ENCODE data around the gene FCAMR.

The FCAMR gene

GRCh38 chr1:206974140-206974539, 3.9 kb upstream of the FCAMR start:
- no peak overlapping the region for H3K9ac ChIP-seq
- H3K4me2 ChIP-seq = no peak overlapping the region
- H3K4me3 ChIP-seq = no peak overlapping the region
- no peak for TF ChIP-seq Cebpa-rat (IDR thresholded peaks at IDR 0.05)
- H3K9me3 ChIP-seq = no peaks in the 10 kb centered on the region
- no peaks in the 10 kb centered on the region for H3K36me3 ChIP-seq
- peaks cover 6% of the 10 kb centered on the region; the same call in 1 of the 2 replicates for H3K4me1 ChIP-seq
- no peaks in the 10 kb centered on the region for H4K20me1 ChIP-seq
- H3K27ac ChIP-seq = no peak overlapping the region
- H3K27me3 ChIP-seq = no peaks in the 10 kb centered on the region

GRCh38 chr1:206972728-206973127, 2.5 kb upstream of the FCAMR start:
- no peak overlapping the region for H3K27ac ChIP-seq
- no peaks in the 10 kb centered on the region for H3K36me3 ChIP-seq
- no peaks in the 10 kb centered on the region for H4K20me1 ChIP-seq
- H3K4me2 ChIP-seq = no peak overlapping the region
- peaks cover 13% of the 10 kb centered on the region for H3K4me1 ChIP-seq
- TF ChIP-seq Cebpa-rat (IDR thresholded peaks at IDR 0.05) = no peak
- no peak overlapping the region for H3K9ac ChIP-seq
- no peak overlapping the region for H3K4me3 ChIP-seq
- H3K27me3 ChIP-seq = no peaks in the 10 kb centered on the region
- H3K9me3 ChIP-seq = no peaks in the 10 kb centered on the region

GRCh38 chr1:206971029-206971655, 882 bp upstream of the FCAMR start:
- Histone ChIP-seq H3K9me3 (no peaks in the 10 kb centered on the region), H3K4me3 (no peak overlapping the region), H3K4me1 (peaks cover 23% of the 10 kb centered on the region), H3K27ac (no peak overlapping the region), H4K20me1 (no peaks in the 10 kb centered on the region), H3K27me3 (no peaks in the 10 kb centered on the region), H3K9ac (no peak overlapping the region), H3K36me3 (no peaks in the 10 kb centered on the region), H3K4me2 (peak overlapping the region; percentile 11; the same call in 1 of the 2 replicates)
- TF ChIP-seq Cebpa-rat (IDR thresholded peaks at IDR 0.05) = no peak

- H3K9ac ChIP-seq = no peak overlapping the region
- no peak overlapping the region for H3K27ac ChIP-seq
- no peak overlapping the region for H3K4me2 ChIP-seq
- H3K9me3 ChIP-seq = no peaks in the 10 kb centered on the region
- H3K4me1 ChIP-seq = peaks cover 23% of the 10 kb centered on the region
- H3K36me3 ChIP-seq = no peaks in the 10 kb centered on the region
- H3K27me3 ChIP-seq = no peaks in the 10 kb centered on the region
- no peak overlapping the region for H3K4me3 ChIP-seq
- H4K20me1 ChIP-seq = no peaks in the 10 kb centered on the region
- TF ChIP-seq Cebpa-rat (IDR thresholded peaks at IDR 0.05) = no peak
Observed at GRCh38 chr1:206969090-206969489, 1.2 kb downstream of the FCAMR start.

- no peaks in the 10 kb centered on the region for H3K27me3 ChIP-seq
- H4K20me1 ChIP-seq = no peaks in the 10 kb centered on the region
- peak overlapping the region; percentile 62 for H3K27ac ChIP-seq
- no peaks in the 10 kb centered on the region for H3K9me3 ChIP-seq
- H3K4me1 ChIP-seq = peaks cover 27% of the 10 kb centered on the region
- H3K36me3 ChIP-seq = no peaks in the 10 kb centered on the region
- peak overlapping the region; percentile 74 for H3K4me2 ChIP-seq
- no peak overlapping the region for H3K4me3 ChIP-seq
- TF ChIP-seq Cebpa-rat (IDR thresholded peaks at IDR 0.05) = no peak
- H3K9ac ChIP-seq = no peak overlapping the region
Observed at GRCh38 chr1:206967096-206967849, 3.0 kb downstream of the FCAMR start.

- Histone ChIP-seq H3K27me3 (no peaks in the 10 kb centered on the region), H3K27ac (no peak overlapping the region), H3K36me3 (no peaks in the 10 kb centered on the region)
Observed at GRCh38 chr1:206965781-206966180, 4.5 kb downstream of the FCAMR start.

GRCh38 chr1:206963740-206964139, 6.5 kb downstream of the FCAMR start:
- no peaks in the 10 kb centered on the region for H3K36me3 ChIP-seq
- no peak overlapping the region for H3K9ac ChIP-seq
- no peak overlapping the region for H3K4me2 ChIP-seq
- no peak overlapping the region for H3K27ac ChIP-seq
- TF ChIP-seq Cebpa-rat (IDR thresholded peaks at IDR 0.05) = no peak
- H3K9me3 ChIP-seq = no peaks in the 10 kb centered on the region
- no peak overlapping the region for H3K4me3 ChIP-seq
- H3K27me3 ChIP-seq = no peaks in the 10 kb centered on the region
- no peaks in the 10 kb centered on the region for H4K20me1 ChIP-seq
- H3K4me1 ChIP-seq = peaks cover 26% of the 10 kb centered on the region

More at GRCh38 chr1:206965781-206966180, 4.5 kb downstream of the FCAMR start:
- no peak overlapping the region for H3K9ac ChIP-seq
- H3K4me1 ChIP-seq = peaks cover 26% of the 10 kb centered on the region
- no peaks in the 10 kb centered on the region for H3K9me3 ChIP-seq
- H4K20me1 ChIP-seq = no peaks in the 10 kb centered on the region
- no peak overlapping the region for H3K4me2 ChIP-seq
- no peak for TF ChIP-seq Cebpa-rat (IDR thresholded peaks at IDR 0.05)
- no peak overlapping the region for H3K4me3 ChIP-seq

GRCh38 chr1:206963119-206963712, 7.0 kb downstream of the FCAMR start:
- peaks cover 24% of the 10 kb centered on the region for H3K4me1 ChIP-seq
- no peak overlapping the region for H3K9ac ChIP-seq
- no peak overlapping the region for H3K4me2 ChIP-seq
- no peaks in the 10 kb centered on the region for H4K20me1 ChIP-seq
- H3K27ac ChIP-seq = no peak overlapping the region
- no peak for TF ChIP-seq Cebpa-rat (IDR thresholded peaks at IDR 0.05)
- no peaks in the 10 kb centered on the region for H3K27me3 ChIP-seq
- H3K4me3 ChIP-seq = no peak overlapping the region
- no peaks in the 10 kb centered on the region for H3K9me3 ChIP-seq
- no peaks in the 10 kb centered on the region for H3K36me3 ChIP-seq

- no peaks in the 10 kb centered on the region for H3K9me3 ChIP-seq
- H4K20me1 ChIP-seq = no peaks in the 10 kb centered on the region
- no peak overlapping the region for H3K4me3 ChIP-seq
- H3K4me1 ChIP-seq = peaks cover 15% of the 10 kb centered on the region
- TF ChIP-seq Cebpa-rat (IDR thresholded peaks at IDR 0.05) = no peak
- no peaks in the 10 kb centered on the region for H3K36me3 ChIP-seq
- H3K9ac ChIP-seq = no peak overlapping the region
- peak overlapping the region; percentile 48 for H3K4me2 ChIP-seq
- no peak overlapping the region for H3K27ac ChIP-seq
- H3K27me3 ChIP-seq = no peaks in the 10 kb centered on the region
Observed at GRCh38 chr1:206962272-206962671, 8.0 kb downstream of the FCAMR start.

GRCh38 chr1:206961668-206962067, 8.6 kb downstream of the FCAMR start:
- H3K36me3 ChIP-seq = no peaks in the 10 kb centered on the region
- H3K27me3 ChIP-seq = no peaks in the 10 kb centered on the region
- TF ChIP-seq Cebpa-rat (IDR thresholded peaks at IDR 0.05) = no peak
- H4K20me1 ChIP-seq = no peaks in the 10 kb centered on the region
- no peak overlapping the region for H3K4me2 ChIP-seq
- H3K4me3 ChIP-seq = no peak overlapping the region
- H3K4me1 ChIP-seq = peaks cover 12% of the 10 kb centered on the region
- no peaks in the 10 kb centered on the region for H3K9me3 ChIP-seq
- H3K9ac ChIP-seq = no peak overlapping the region
- H3K27ac ChIP-seq = no peak overlapping the region

All from BLaER1 (cell line).